ENCODE results near the gene CELSR1. TPM values are rescaled to one million over a fixed set of nuclear protein-coding genes. Genes with fewer than 3 reads are reported as not detected.

The CELSR1 gene
- total and polyA plus RNA-seq, 2 donors from 2014 or later: 15.7 to 49.9 TPM

DNA sequence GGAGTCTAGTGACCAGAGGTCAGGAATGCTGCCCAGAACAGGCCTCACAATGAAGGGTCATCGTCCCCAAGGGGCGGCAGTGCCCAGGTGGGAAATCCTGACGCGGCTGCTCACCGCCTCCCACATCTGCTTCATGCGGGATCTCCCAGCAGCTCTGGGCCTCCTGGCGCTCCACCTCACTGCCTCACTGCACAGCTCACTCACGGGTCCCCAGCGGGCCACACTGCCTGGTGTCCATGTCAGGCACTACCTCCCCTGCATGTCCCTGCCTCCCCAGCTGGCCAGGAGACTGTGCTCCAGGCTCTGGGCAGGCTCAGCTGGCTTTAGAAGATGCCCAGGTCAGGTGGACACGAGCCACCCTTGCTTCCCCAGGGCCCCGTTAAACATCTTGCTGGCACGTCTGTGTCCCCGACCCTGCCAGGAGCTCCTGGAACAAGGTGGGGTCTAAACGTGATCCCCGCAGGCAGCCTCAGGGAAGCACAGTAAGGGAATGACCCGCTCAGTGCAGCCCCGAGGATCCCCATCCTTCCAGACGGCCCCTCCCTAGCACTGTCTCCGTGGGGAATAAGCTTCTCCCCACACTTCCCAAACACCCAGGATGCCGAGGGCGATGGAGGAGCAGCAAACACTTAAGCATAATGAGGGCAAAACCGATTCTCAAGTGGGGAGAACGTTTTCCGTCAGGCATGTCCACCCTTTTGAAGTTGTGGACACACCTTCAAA is 108.7 kb downstream of the CELSR1 start:
- FAIRE-seq: no peak
- Histone ChIP-seq H3K36me3 (ENCODE audit: control insufficient read depth in 2 of 3, insufficient read depth in 3 of 3, low read length in 3 of 3) (no peaks in the 10 kb centered on the region), H3K9me3 (ENCODE audit: control insufficient read depth in 2 of 3, insufficient read depth in 1 of 3, low read length in 3 of 3) (no peaks in the 10 kb centered on the region), H3K27me3 (ENCODE audit: control insufficient read depth, insufficient read depth, low read length) (no peaks in the 10 kb centered on the region), H3K4me3 (ENCODE audit: low read length in 3 of 3) (no peak overlapping the region), H3K4me1 (ENCODE audit: control insufficient read depth in 2 of 3, insufficient read depth in 2 of 3, low read depth in 1 of 3, low read length in 3 of 3) (peaks cover 0 to 9% (median 0%) of the 10 kb centered on the region in 3 donors), H3K9ac (ENCODE audit: low read length in 3 of 3) (no peak overlapping the region), H3K27ac (ENCODE audit: low read depth in 2 of 2, low read length in 2 of 2) (no peak overlapping the region)
- TF ChIP-seq, protein P1, sequence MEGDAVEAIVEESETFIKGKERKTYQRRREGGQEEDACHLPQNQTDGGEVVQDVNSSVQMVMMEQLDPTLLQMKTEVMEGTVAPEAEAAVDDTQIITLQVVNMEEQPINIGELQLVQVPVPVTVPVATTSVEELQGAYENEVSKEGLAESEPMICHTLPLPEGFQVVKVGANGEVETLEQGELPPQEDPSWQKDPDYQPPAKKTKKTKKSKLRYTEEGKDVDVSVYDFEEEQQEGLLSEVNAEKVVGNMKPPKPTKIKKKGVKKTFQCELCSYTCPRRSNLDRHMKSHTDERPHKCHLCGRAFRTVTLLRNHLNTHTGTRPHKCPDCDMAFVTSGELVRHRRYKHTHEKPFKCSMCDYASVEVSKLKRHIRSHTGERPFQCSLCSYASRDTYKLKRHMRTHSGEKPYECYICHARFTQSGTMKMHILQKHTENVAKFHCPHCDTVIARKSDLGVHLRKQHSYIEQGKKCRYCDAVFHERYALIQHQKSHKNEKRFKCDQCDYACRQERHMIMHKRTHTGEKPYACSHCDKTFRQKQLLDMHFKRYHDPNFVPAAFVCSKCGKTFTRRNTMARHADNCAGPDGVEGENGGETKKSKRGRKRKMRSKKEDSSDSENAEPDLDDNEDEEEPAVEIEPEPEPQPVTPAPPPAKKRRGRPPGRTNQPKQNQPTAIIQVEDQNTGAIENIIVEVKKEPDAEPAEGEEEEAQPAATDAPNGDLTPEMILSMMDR (IDR thresholded peaks at IDR 0.05; ENCODE audit: borderline replicate concordance, extremely low read depth, insufficient read depth): no peak
- intact Hi-C loops (cut with DNase I): no loop called here
- DNase-seq: peak in 4 of 5 donors; percentile 77 to 85 (median 81)

DNA sequence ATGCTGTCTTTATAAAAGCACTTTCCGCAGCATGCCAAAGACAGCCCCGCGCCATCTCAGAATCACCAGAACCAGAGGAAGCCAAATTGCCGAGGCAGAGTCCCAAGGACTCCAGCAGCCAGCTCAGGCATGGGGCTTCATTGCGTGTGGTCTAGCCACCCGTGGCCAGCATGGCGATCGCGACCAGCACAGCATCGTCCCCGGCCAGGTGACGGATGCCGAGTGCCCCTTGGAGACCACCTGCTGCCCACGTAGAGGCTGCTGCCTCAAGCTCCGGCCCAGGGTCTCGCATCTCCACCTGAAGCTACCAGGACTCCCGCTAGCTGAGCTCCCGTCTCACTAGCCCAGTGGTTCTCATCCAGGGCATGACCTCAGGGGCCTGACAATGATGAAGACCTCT is 109.2 kb downstream of the CELSR1 start:
- FAIRE-seq (no peak), DNase-seq (no peak)
- no peak overlapping the region for H3K4me3 ChIP-seq (ENCODE audit: low read length in 3 of 3)
- TF ChIP-seq, protein P1 (IDR thresholded peaks at IDR 0.05; ENCODE audit: borderline replicate concordance, extremely low read depth, insufficient read depth): no peak
- no peaks in the 10 kb centered on the region for H3K9me3 ChIP-seq (ENCODE audit: control insufficient read depth in 2 of 3, insufficient read depth in 1 of 3, low read length in 3 of 3)
- intact Hi-C loops (cut with DNase I): no loop called here
- no peak overlapping the region for H3K27ac ChIP-seq (ENCODE audit: low read depth in 2 of 2, low read length in 2 of 2)
- no peak overlapping the region for H3K9ac ChIP-seq (ENCODE audit: low read length in 3 of 3)
- H3K4me1 ChIP-seq (ENCODE audit: control insufficient read depth in 2 of 3, insufficient read depth in 2 of 3, low read depth in 1 of 3, low read length in 3 of 3): peaks cover 0 to 9% (median 0%) of the 10 kb centered on the region in 3 donors
- no peaks in the 10 kb centered on the region for H3K27me3 ChIP-seq (ENCODE audit: control insufficient read depth, insufficient read depth, low read length)
- H3K36me3 ChIP-seq (ENCODE audit: control insufficient read depth in 2 of 3, insufficient read depth in 3 of 3, low read length in 3 of 3): no peaks in the 10 kb centered on the region

DNA sequence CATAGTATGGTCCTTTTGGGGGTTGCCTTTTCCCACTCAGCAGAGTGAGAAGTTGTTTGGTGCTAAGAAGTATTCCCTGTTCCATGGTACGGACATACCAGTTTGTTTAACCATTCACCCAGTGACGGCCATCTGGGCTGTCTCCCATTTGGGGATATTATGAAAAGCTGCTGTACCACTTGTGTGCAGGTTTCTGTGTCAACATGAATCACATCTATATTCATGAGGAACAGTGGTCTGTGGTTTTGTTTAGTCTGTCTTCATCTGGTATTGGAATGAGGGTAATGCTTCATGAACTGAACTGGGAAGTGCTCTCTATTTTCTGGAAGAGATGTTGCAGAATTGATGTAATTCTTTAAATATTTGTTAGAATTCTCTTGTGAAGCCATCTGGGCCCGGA is 112.4 kb downstream of the CELSR1 start:
- peaks cover 0 to 4% (median 0%) of the 10 kb centered on the region in 3 donors for H3K36me3 ChIP-seq (ENCODE audit: control insufficient read depth in 2 of 3, insufficient read depth in 3 of 3, low read length in 3 of 3)
- intact Hi-C loops (cut with DNase I): no loop called here
- DNase-seq (peak in 2 of 5 donors; percentile 13 to 43), FAIRE-seq (no peak)
- TF ChIP-seq, protein P1 (IDR thresholded peaks at IDR 0.05; ENCODE audit: borderline replicate concordance, extremely low read depth, insufficient read depth): no peak
- H3K27me3 ChIP-seq (ENCODE audit: control insufficient read depth, insufficient read depth, low read length): no peaks in the 10 kb centered on the region
- no peak overlapping the region for H3K27ac ChIP-seq (ENCODE audit: low read depth in 2 of 2, low read length in 2 of 2)
- H3K4me3 ChIP-seq (ENCODE audit: low read length in 3 of 3): no peak overlapping the region
- no peak overlapping the region for H3K9ac ChIP-seq (ENCODE audit: low read length in 3 of 3)
- H3K4me1 ChIP-seq (ENCODE audit: control insufficient read depth in 2 of 3, insufficient read depth in 2 of 3, low read depth in 1 of 3, low read length in 3 of 3): peaks cover 0 to 4% (median 0%) of the 10 kb centered on the region in 3 donors
- no peaks in the 10 kb centered on the region for H3K9me3 ChIP-seq (ENCODE audit: control insufficient read depth in 2 of 3, insufficient read depth in 1 of 3, low read length in 3 of 3)

Data from kidney (tissue), 14 donors.